Iris pigment epithelial cell (primary cell): Measurements from ENCODE around the gene HEMK1.
A peak's percentile ranks its signal among the peaks of the same experiment; 100 is the strongest.

Experiments used
- DNase-seq: peaks from one replicate; pipeline ENCODE4 v3.0.0-alpha.2; 2011; ENCODE audit warnings: low read depth

The HEMK1 gene

GRCh38 chr3:50602595-50603191, 33.4 kb downstream of the HEMK1 start:
- no peak for DNase-seq

GRCh38 chr3:50603261-50604109, 34.2 kb downstream of the HEMK1 start:
- DNase-seq: no peak

DNA sequence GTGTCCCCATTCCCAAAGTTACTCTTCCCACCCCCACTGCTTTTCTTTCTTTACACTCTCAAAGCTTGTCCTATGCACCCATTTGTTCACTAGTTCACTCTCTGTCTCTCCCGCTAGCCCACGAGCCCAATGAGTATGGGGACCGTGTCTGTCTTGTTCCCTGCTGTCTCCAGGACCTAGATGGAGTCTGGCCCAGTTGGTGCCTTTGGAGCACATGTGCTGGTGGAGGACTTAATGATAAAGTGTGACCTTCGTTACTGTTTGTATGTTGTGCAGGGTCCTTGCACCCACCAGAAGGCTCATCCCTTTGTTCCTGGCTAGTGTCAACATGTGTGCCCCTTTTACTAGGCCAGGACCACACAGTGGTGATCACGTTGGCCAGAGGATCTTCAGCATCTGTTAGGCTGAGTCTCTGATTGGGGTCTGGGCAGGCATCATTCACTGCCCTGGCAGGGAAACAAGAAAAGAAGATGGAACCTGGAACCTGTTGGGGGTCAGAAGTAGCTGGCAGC, 34.8 kb downstream of the HEMK1 start:
- no peak for DNase-seq

- no peak for DNase-seq
Measured at GRCh38 chr3:50604628-50605588, 35.6 kb downstream of the HEMK1 start.

DNA sequence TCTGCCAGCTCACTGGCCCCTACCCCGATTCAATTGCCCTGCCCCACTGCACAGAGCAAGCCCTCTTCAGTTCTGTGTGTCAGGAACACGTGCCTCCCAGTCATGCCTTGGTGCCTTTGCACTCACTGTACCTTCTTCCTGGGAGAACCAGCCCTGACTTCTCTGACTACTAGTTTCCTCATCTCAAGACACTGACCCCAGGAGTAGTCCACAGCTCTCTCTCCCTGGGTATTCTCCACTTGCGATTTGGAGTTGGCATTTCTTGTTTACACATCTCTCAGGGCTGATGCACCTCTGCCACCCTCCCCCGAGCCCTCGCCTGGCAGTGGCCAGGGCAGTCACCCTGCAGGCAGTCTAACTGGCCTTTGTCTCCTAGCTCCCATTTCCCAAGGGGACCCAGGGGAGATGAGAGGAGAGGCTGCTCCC, 36.6 kb downstream of the HEMK1 start:
- DNase-seq: no peak

- DNase-seq: no peak
Measured at GRCh38 chr3:50606596-50606995, 37.3 kb downstream of the HEMK1 start.

DNA sequence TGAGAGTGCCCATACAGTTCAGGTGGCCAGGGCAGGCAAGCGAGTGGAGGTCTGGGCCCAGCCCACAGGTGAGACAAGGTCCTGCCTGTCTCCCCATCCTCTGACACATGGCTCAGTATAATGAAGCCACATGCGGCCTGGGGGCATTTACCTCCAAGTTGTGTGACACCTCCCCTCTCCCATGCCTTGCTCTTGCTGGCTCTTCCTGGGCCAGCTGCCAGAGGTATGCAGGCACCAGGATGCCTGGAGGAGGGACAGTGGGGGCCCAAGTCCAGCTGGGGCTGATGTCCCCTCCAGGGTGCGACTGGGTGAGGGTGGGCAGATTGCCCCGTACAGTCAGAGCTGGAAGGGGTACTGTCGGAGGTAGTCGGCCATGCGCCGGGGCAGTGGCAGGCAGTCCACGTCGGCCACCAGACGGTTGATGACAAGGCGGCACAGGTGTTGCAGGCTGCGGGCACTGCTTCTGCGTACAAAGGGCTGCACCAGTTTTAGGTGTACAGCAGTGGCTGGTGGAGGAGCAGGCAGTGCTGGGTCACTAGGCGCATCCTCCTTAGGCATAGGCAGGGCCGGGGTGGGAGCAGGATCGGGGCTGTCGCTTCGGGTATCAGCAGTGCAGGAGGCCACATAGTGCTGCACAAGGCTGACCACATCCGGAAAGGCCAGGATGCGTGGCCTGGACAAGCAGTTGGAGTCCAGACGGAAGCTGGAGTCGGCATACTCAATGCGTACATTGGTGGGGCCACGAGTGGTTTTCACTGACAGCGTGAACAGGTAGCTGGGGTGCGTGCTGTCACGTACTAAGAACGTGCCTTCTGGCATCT, 38.2 kb downstream of the HEMK1 start:
- no peak for DNase-seq

- no peak for DNase-seq
Measured at GRCh38 chr3:50608278-50608677, 39.0 kb downstream of the HEMK1 start.

GRCh38 chr3:50609071-50609762, 39.9 kb downstream of the HEMK1 start:
- no peak for DNase-seq

GRCh38 chr3:50609763-50610085, 40.4 kb downstream of the HEMK1 start:
- DNase-seq: no peak

GRCh38 chr3:50610181-50610971, 41.1 kb downstream of the HEMK1 start:
- DNase-seq: no peak

DNA sequence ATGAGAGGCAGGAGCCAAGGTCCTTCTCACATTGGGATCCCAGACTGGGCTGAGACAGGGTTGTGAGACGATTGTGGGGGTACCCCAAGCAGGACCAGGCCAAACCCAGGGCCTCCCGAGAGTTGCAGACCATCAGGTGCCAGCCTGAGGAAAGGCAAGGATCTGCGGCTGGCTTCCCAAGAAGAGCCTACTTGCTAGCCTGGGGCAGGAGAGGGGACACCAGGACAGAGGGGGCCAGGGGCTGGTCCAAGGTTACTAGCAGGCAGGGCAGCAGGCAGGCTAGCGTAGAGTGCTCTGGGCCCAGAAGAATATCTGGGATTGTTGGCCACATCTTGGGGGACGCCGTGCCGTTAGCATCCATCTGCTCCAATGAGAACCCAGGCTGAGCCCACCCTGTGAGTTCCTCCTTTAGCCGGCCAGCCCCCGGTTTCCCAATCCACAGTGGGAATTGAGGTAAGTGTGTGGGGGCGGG, 41.7 kb downstream of the HEMK1 start:
- DNase-seq: no peak

DNA sequence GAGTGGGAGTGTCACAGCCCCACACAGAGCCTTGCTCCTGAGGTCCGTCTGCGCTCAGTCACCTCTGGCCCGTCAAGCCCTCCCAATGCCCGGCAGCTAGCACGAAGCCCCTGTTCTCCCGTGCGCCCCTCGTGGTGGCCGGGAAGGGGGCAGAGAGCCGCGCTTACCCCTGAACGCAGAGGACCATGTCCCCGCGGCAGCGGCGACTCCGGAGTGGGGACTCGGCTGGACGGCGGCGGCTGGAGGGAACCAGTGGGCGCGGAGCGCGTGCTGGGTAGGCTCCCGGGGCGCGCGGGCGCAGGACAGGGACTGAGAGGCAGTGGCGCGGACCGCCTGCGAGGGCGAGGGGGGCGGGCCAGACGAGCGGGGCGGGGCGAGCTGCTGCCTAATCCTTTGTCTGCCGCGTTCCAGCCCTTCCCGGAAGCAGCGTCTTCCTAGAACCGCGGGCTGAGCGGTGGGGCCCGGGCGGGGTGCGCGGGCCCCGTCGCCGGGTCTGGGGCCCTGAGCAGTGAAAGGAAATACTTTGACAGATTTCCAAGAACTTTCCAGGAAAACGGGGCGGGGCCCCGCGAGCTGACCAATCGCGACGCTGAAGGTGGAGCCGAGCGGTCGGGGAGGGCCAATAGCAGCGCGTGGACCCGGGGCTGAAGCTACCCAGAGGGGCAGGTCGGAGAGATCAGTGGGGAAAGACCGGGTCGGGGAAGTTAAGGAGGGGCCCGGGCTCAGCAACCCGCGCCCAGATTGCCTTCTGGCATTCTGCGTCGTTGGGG, 42.3 kb downstream of the HEMK1 start, which contains the start of gene CISH:
Gene CISH, minus strand, starts transcription at position 311 of the 770 bp plus-strand sequence. Its CDS starts 124 bp downstream, at position 187.
- peak; percentile 90 for DNase-seq

GRCh38 chr3:50612234-50612882, 43.0 kb downstream of the HEMK1 start:
- DNase-seq: no peak

- no peak for DNase-seq
Measured at GRCh38 chr3:50612970-50613846, 43.9 kb downstream of the HEMK1 start.

DNA sequence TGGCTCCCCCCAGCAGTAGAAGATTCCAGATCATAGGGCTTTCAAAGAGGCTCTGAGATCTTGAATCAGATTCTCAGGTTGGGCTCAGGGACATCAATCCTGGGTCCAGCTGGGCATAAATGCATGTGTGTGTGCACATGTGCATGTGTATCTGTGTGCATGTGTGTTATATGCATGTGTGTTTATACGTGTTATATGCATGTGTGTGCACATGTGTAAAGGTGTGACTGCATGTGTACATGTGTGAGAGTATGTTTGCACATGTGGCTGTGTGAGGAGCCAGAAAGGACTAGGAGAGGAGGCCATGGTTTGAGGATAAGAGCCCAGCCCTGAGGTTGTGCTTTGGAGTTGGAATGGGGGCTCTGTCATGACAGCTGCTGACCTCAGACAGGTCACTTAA, 45.9 kb downstream of the HEMK1 start:
- no peak for DNase-seq

DNA sequence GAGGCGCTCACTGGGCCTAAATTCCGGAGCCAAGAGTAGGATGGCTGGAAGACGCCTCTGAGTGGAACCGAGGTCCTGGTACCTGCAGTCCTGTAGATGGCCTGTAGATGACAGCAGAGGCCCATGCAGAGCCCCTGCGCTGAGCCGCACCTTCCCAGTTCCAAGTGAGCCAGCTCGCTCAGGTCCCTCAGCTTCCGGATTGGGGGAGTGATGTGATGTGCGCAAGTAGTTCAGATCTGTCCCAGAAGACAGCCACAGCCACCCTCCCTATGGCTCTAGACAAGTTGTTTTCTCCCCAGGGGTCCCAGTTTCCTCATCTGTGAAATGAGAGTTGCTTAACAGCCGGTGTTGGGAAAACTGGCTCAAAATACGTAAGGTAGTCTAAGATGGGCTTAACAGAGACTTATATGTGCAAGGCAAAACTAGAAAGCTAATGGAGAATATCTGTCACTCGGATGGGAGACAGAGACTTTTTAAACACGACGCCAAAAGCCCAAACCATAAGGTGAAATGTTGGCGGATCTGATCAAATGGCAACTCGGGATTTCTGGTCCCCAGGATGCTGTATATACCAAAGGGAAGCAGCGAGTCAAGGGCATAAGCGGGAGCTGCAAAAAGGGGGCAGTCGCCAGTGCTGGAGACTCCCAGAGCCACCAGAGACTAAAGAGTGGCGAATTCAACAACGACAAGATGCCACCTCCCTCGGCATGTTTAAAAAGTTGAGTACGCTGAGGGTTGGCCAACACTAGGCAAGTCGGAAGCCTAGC, 46.9 kb downstream of the HEMK1 start:
- peak; percentile 79 for DNase-seq
